H1 (cell line): Measurements from ENCODE around the gene CNTN5. TPM values are rescaled to one million over a fixed set of nuclear protein-coding genes. Genes with fewer than 3 reads are reported as not detected.

ENCODE experiments used
- CTCF ChIA-PET: fragments of 300-600 bp; sonication (Branson Sonifier 250); formaldehyde crosslinking; loops from one replicate; lab custom pipeline; 2021; ENCODE audit not compliant: partially characterized antibody; lab: Charles Lee
- POLR2A ChIA-PET: fragments of 300-600 bp; sonication (Branson Sonifier 250); formaldehyde crosslinking; loops from one replicate; lab custom pipeline; 2021; ENCODE audit warnings: inconsistent platforms; ENCODE audit not compliant: partially characterized antibody; lab: Charles Lee
- DNase-seq, 2 experiments: peaks; one replicate each; pipeline versions ENCODE4 v3.0.0 to v3.0.0-alpha.2; 2010 to 2022; ENCODE audit warnings: low spot score in 2 of 2, low read depth in 1 of 2, mixed read lengths in 1 of 2
- FAIRE-seq: peaks from 2 replicates; lab custom pipeline; 2011; peaks lifted over from hg19 to GRCh38; lab: Jason Lieb, UNC
- H2AFZ ChIP-seq: 2 replicates; pipeline ENCODE4 v1.8.1; 2012; ENCODE audit warnings: low read length, inconsistent platforms
- H2AK5ac ChIP-seq: 2 replicates; pipeline ENCODE4 v1.6.1; 2013; ENCODE audit warnings: low read depth, low read length
- H2BK120ac ChIP-seq: replicated peaks from 2 replicates; pipeline ENCODE3; 2013; ENCODE audit warnings: low read depth, low read length, inconsistent platforms
- H2BK12ac ChIP-seq: 2 replicates; pipeline ENCODE4 v1.6.1; 2013; ENCODE audit warnings: low read depth, low read length
- H2BK15ac ChIP-seq: 2 replicates; pipeline ENCODE4 v1.6.1; 2013; ENCODE audit warnings: low read length
- H2BK20ac ChIP-seq: 2 replicates; pipeline ENCODE4 v1.6.1; 2013; ENCODE audit warnings: low read length
- H2BK5ac ChIP-seq: 2 replicates; pipeline ENCODE4 v1.6.1; 2013; ENCODE audit warnings: low read depth, low read length
- H3K14ac ChIP-seq: 2 replicates; pipeline ENCODE4 v1.6.1; 2013; ENCODE audit warnings: inconsistent platforms; ENCODE audit not compliant: insufficient read length
- H3K18ac ChIP-seq: 2 replicates; pipeline ENCODE4 v1.6.1; 2013; ENCODE audit warnings: low read length; ENCODE audit errors: extremely low read depth
- H3K23ac ChIP-seq: 2 replicates; pipeline ENCODE4 v1.6.1; 2013; ENCODE audit warnings: inconsistent platforms; ENCODE audit not compliant: insufficient read length
- H3K23me2 ChIP-seq: 2 replicates; pipeline ENCODE4 v1.6.1; 2013; ENCODE audit warnings: low read depth, low read length
- H3K27ac ChIP-seq: 2 replicates; pipeline ENCODE4 v1.6.1; 2011; ENCODE audit warnings: low read depth, low read length, inconsistent platforms
- H3K27me3 ChIP-seq, 4 experiments: replicated peaks in 1 of 4; 1 replicate in 1 of 4; 2 replicates in 3 of 4; pipeline versions ENCODE4 v1.6.1 to v1.8.1; 2011 to 2013; ENCODE audit warnings: low read length in 3 of 4, mild to moderate bottlenecking in 3 of 4, inconsistent platforms in 2 of 4, mixed read lengths in 2 of 4, moderate library complexity in 1 of 4; ENCODE audit not compliant: control insufficient read depth in 3 of 4, insufficient read depth in 3 of 4; ENCODE audit errors: extremely low read depth in 1 of 4
- H3K36me3 ChIP-seq, 4 experiments: 2 replicates each; pipeline versions ENCODE4 v1.6.1 to v1.8.1; 2011 to 2013; ENCODE audit warnings: mild to moderate bottlenecking in 4 of 4, low read length in 3 of 4, moderate library complexity in 2 of 4, control low read depth in 1 of 4, inconsistent platforms in 1 of 4; ENCODE audit not compliant: insufficient read depth in 4 of 4, control insufficient read depth in 2 of 4
- H3K4ac ChIP-seq: replicated peaks from 2 replicates; pipeline ENCODE3; 2013; ENCODE audit warnings: low read length, low read depth, mixed read lengths, inconsistent platforms; ENCODE audit not compliant: insufficient read length
- H3K4me1 ChIP-seq, 4 experiments: replicated peaks in 1 of 4; 1 replicate in 1 of 4; 2 replicates in 3 of 4; pipeline versions ENCODE4 v1.6.1 to v1.8.1; 2011 to 2013; ENCODE audit warnings: low read length in 3 of 4, inconsistent platforms in 2 of 4, mixed read lengths in 1 of 4; ENCODE audit not compliant: insufficient read depth in 4 of 4, control insufficient read depth in 3 of 4
- H3K4me2 ChIP-seq, 2 experiments: 2 replicates each; pipeline versions ENCODE4 v1.6.1 to v1.8.1; 2011 to 2013; ENCODE audit warnings: low read depth in 2 of 2, low read length in 2 of 2, control low read depth in 1 of 2, inconsistent platforms in 1 of 2, mild to moderate bottlenecking in 1 of 2; ENCODE audit not compliant: insufficient read depth in 1 of 2
- H3K4me3 ChIP-seq, 4 experiments: fragments of 200-600, 300-600 bp in 1 of 4; sonication (generic), shearing (Covaris generic), sonication (Bioruptor Twin) in 1 of 4; 2 replicates each; pipeline versions ENCODE4 v1.5.1 to v1.8.1; 2011 to 2016; ENCODE audit warnings: low read length in 4 of 4, low read depth in 3 of 4, control low read depth in 2 of 4, inconsistent platforms in 2 of 4, mild to moderate bottlenecking in 2 of 4, mixed read lengths in 1 of 4, moderate library complexity in 1 of 4; ENCODE audit not compliant: insufficient read depth in 2 of 4; ENCODE audit errors: extremely low read depth in 1 of 4
- H3K56ac ChIP-seq: replicated peaks from 2 replicates; pipeline ENCODE3; 2013; ENCODE audit warnings: low read depth, mild to moderate bottlenecking, mixed read lengths, low read length, inconsistent platforms; ENCODE audit not compliant: insufficient read length
- H3K79me1 ChIP-seq: 2 replicates; pipeline ENCODE4 v1.6.1; 2013; ENCODE audit warnings: low read depth, low read length, control low read depth
- H3K79me2 ChIP-seq, 2 experiments: 2 replicates each; pipeline versions ENCODE4 v1.6.1 to v1.8.1; 2012 to 2013; ENCODE audit warnings: low read length in 2 of 2, mild to moderate bottlenecking in 2 of 2, inconsistent platforms in 1 of 2; ENCODE audit not compliant: insufficient read depth in 2 of 2, control insufficient read depth in 1 of 2
- H3K9ac ChIP-seq, 4 experiments: replicated peaks in 1 of 4; 1 replicate in 1 of 4; 2 replicates in 3 of 4; pipeline versions ENCODE4 v1.6.1 to v1.8.1; 2011 to 2013; ENCODE audit warnings: low read depth in 3 of 4, low read length in 3 of 4, control low read depth in 2 of 4, mild to moderate bottlenecking in 2 of 4, moderate library complexity in 2 of 4, inconsistent platforms in 1 of 4; ENCODE audit errors: extremely low read depth in 1 of 4
- H3K9me3 ChIP-seq, 2 experiments: 2 replicates each; pipeline versions ENCODE4 v1.6.1 to v1.8.1; 2012 to 2013; ENCODE audit warnings: mild to moderate bottlenecking in 2 of 2, moderate library complexity in 2 of 2, control low read depth in 1 of 2, inconsistent platforms in 1 of 2, low read depth in 1 of 2, low read length in 1 of 2, mixed read lengths in 1 of 2; ENCODE audit not compliant: insufficient read depth in 2 of 2
- H4K20me1 ChIP-seq, 2 experiments: replicated peaks in 1 of 2; 2 replicates each; pipeline versions ENCODE3 to v1.8.1; 2011 to 2013; ENCODE audit warnings: inconsistent platforms in 2 of 2, low read length in 2 of 2, mild to moderate bottlenecking in 1 of 2; ENCODE audit not compliant: insufficient read depth in 2 of 2, control insufficient read depth in 1 of 2
- H4K5ac ChIP-seq: 2 replicates; pipeline ENCODE4 v1.6.1; 2013; ENCODE audit warnings: low read length, low read depth, mixed read lengths, inconsistent platforms; ENCODE audit not compliant: insufficient read length
- H4K8ac ChIP-seq: 2 replicates; pipeline ENCODE4 v1.8.0; 2013; ENCODE audit warnings: mild to moderate bottlenecking, moderate library complexity, low read length, inconsistent platforms; ENCODE audit not compliant: insufficient read depth; ENCODE audit errors: extremely low read depth
- H4K91ac ChIP-seq: replicated peaks from 2 replicates; pipeline ENCODE3; 2013; ENCODE audit warnings: low read length, mixed read lengths, inconsistent platforms; ENCODE audit not compliant: insufficient read length
- GABPA ChIP-seq: IDR thresholded peaks from 2 replicates; pipeline ENCODE4 v1.6.1; 2011; ENCODE audit warnings: mild to moderate bottlenecking, low read length, moderate library complexity, borderline replicate concordance; ENCODE audit not compliant: insufficient read depth
- SP2 ChIP-seq: IDR thresholded peaks from 2 replicates; pipeline ENCODE4 v1.6.1; 2012; ENCODE audit warnings: mild to moderate bottlenecking, low read length, inconsistent platforms
- WGBS, 2 experiments: shearing (Covaris generic) in 1 of 2; methylation state at CpG; one replicate each; pipeline versions ENCODE4 v1.1.6 to v1.1.7; 2013 to 2015; ENCODE audit warnings: low lambda C conversion rate in 2 of 2, mixed read lengths in 2 of 2, inconsistent platforms in 1 of 2, low coverage in 1 of 2, missing lambda C conversion rate in 1 of 2; ENCODE audit not compliant: insufficient replicate concordance in 2 of 2, insufficient coverage in 1 of 2, insufficient read length in 1 of 2; ENCODE audit errors: extremely low coverage in 1 of 2, missing lambda C conversion rate in 1 of 2; 5-methylcytosine and 5-hydroxymethylcytosine counted together
- polyA plus RNA-seq, 7 experiments: library from polyadenylated mRNA; depleted of rRNA in 3 of 7; stranded (reverse) in 5 of 7; unstranded in 2 of 7; fragments of >200 nt in 5 of 7; fragments of 200-250 nt in 2 of 7; gene quantifications; 1 replicate in 5 of 7; 2 replicates in 1 of 7; 4 replicates in 1 of 7; pipeline versions ENCODE4 v1.2.1 to v1.2.3, GENCODE V29; 2011 to 2013; ENCODE audit warnings: missing spikeins in 2 of 7, mixed read lengths in 2 of 7
- total RNA-seq: library from RNA; stranded (reverse); fragmentation: NEBNext Ultra II Directional; extraction: Animal tissue kit (Norgen Biotek cat#: 25700); gene quantifications from 2 replicates; pipeline ENCODE4 v1.2.1, GENCODE V29; 2021

Gene CNTN5
- total and polyA plus RNA-seq, 2 of the 8 experiments (the other 6 are each of a cell fraction or from before 2014, with no cell fraction given), result not detected

DNA sequence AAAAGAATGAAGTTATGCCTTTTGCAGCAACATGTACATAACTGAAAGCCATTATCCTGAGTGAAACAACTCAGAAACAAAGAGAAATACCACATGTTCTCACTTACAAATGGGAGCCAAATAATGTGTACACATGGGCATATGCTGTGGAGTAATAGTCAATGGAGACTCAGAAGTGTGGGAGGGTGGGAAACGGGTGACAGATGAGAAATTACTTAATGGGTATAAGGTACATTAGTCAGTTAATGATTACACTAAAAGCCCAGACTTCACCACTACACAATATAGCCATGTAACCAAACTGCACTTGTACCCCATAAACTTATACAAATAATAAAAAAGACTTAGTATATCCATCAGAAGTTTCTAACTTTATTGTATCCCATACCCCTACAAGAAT is 992.3 kb downstream of the CNTN5 start:
- H4K20me1 ChIP-seq, result no peaks in the 10 kb centered on the region
- H3K14ac ChIP-seq, result no peak overlapping the region
- no peak overlapping the region for H2BK20ac ChIP-seq
- 85% methylated on average over 1 of the region's 1 CpG; no CpG with 5 or more reads in 1 of the 2 experiments for WGBS, 2 experiments
- H2BK12ac ChIP-seq, result no peak overlapping the region
- H2BK120ac ChIP-seq, result no peak overlapping the region
- no peak overlapping the region for H4K91ac ChIP-seq
- no peak overlapping the region for H3K9ac ChIP-seq
- no peak overlapping the region for H3K56ac ChIP-seq
- no peak overlapping the region for H3K23ac ChIP-seq
- H3K4me3 ChIP-seq, result no peak overlapping the region
- no peaks in the 10 kb centered on the region for H3K36me3 ChIP-seq
- no peaks in the 10 kb centered on the region for H3K79me2 ChIP-seq
- no peak overlapping the region for H2BK15ac ChIP-seq
- no peak overlapping the region for H3K4ac ChIP-seq
- no peak overlapping the region for H2BK5ac ChIP-seq
- no peaks in the 10 kb centered on the region; a peak in 1 of 4 replicates for H3K9me3 ChIP-seq
- H3K27me3 ChIP-seq, result no peaks in the 10 kb centered on the region
- DNase-seq (no peak), FAIRE-seq (no peak)
- H3K23me2 ChIP-seq, result no peaks in the 10 kb centered on the region
- no peak overlapping the region for H2AK5ac ChIP-seq
- no peak overlapping the region for H3K4me2 ChIP-seq
- H4K5ac ChIP-seq, result no peak overlapping the region
- H4K8ac ChIP-seq, result no peak overlapping the region
- TF ChIP-seq SP2, result no peak
- no peak for TF ChIP-seq GABPA
- H3K79me1 ChIP-seq, result no peaks in the 10 kb centered on the region
- H3K4me1 ChIP-seq, result no peaks in the 10 kb centered on the region
- POLR2A ChIA-PET, result no interaction called here
- no peak overlapping the region for H3K27ac ChIP-seq
- no peak overlapping the region for H2AFZ ChIP-seq
- H3K18ac ChIP-seq, result no peak overlapping the region
- CTCF ChIA-PET, result no interaction called here
